Embryonic facial prominence (tissue), 1 donor: Measurements from ENCODE around the gene KRTAP12-4.
"Not testable (repeated sequence)": the region's sequence is repeated elsewhere in the genome, so short reads cannot be mapped to it uniquely, and the experiment has no call there.

ENCODE experiments used
- DNase-seq: peaks from one replicate; pipeline ENCODE4 v3.0.0-alpha.2; 2016; ENCODE audit errors: extremely low spot score

The KRTAP12-4 gene

GRCh38 chr21:44686843-44687561 lies 32.5 kb upstream of the KRTAP12-4 start:
- DNase-seq: no peak

- DNase-seq: no peak
Measured at GRCh38 chr21:44686000-44686781, 31.7 kb upstream of the KRTAP12-4 start.

GRCh38 chr21:44685050-44685449 lies 30.6 kb upstream of the KRTAP12-4 start:
- DNase-seq: not testable (repeated sequence)

- no peak for DNase-seq
Measured at GRCh38 chr21:44684483-44684882, 30.0 kb upstream of the KRTAP12-4 start.

GRCh38 chr21:44684077-44684476 lies 29.6 kb upstream of the KRTAP12-4 start:
- no peak for DNase-seq

GRCh38 chr21:44682580-44683151 lies 28.2 kb upstream of the KRTAP12-4 start:
- DNase-seq: no peak

GRCh38 chr21:44681861-44682579 lies 27.6 kb upstream of the KRTAP12-4 start, which contains the start of gene KRTAP12-1:
Gene KRTAP12-1 (minus strand): TSS chr21:44682163. CDS start chr21:44682123, 40 bp downstream.
- no peak for DNase-seq

GRCh38 chr21:44681152-44681551 lies 26.7 kb upstream of the KRTAP12-4 start:
- no peak for DNase-seq

GRCh38 chr21:44677881-44678280 lies 23.4 kb upstream of the KRTAP12-4 start:
- no peak for DNase-seq

GRCh38 chr21:44671911-44672310 lies 17.5 kb upstream of the KRTAP12-4 start:
- no peak for DNase-seq

GRCh38 chr21:44670642-44671432 lies 16.4 kb upstream of the KRTAP12-4 start:
- no peak for DNase-seq

- DNase-seq: no peak
Measured at GRCh38 chr21:44667612-44668011, 13.2 kb upstream of the KRTAP12-4 start.

GRCh38 chr21:44666401-44667320 lies 12.2 kb upstream of the KRTAP12-4 start, which contains the start of gene KRTAP12-2:
Gene KRTAP12-2 (minus strand): TSS chr21:44666927. CDS start chr21:44666886, 41 bp downstream.
- DNase-seq: no peak

GRCh38 chr21:44664691-44665090 lies 10.2 kb upstream of the KRTAP12-4 start:
- no peak for DNase-seq

GRCh38 chr21:44661567-44661966 lies 7.1 kb upstream of the KRTAP12-4 start:
- DNase-seq: not testable (repeated sequence)

GRCh38 chr21:44658913-44659595 lies 4.6 kb upstream of the KRTAP12-4 start:
- DNase-seq: no peak

- DNase-seq: no peak
Measured at GRCh38 chr21:44658541-44658910, 4.1 kb upstream of the KRTAP12-4 start.

GRCh38 chr21:44657635-44658540 lies 3.4 kb upstream of the KRTAP12-4 start, which contains the start of gene KRTAP12-3:
Gene KRTAP12-3 (plus strand): TSS chr21:44657932. CDS start chr21:44657980, 48 bp downstream.
- DNase-seq: no peak
